HG03460 (cell line): ENCODE measurements around the gene ZNF48.

Source experiments
- ATAC-seq: cut with Tn5 transposase; IDR thresholded peaks from one replicate; pipeline ENCODE4 v1.9.1; 2021; ENCODE audit not compliant: unreplicated experiment

The ZNF48 gene

DNA sequence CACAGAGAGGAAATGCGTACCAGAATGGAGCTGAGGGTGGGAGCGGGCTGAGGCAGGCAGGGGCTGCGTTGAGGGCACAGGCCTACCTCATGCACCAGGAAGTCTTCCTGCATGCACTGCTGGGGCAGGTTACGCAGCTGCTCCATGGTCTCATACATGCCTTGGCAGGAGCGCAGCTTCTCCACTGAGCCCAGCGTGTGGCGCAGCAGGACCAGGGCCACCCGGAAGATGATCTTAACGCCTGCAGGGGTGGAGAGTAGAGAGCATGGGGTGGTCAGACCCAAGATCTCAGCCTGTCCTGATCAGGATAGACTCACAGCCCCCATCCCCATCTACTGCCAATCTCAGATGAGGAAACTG lies 36.7 kb upstream of the ZNF48 start:
- ATAC-seq = no peak

DNA sequence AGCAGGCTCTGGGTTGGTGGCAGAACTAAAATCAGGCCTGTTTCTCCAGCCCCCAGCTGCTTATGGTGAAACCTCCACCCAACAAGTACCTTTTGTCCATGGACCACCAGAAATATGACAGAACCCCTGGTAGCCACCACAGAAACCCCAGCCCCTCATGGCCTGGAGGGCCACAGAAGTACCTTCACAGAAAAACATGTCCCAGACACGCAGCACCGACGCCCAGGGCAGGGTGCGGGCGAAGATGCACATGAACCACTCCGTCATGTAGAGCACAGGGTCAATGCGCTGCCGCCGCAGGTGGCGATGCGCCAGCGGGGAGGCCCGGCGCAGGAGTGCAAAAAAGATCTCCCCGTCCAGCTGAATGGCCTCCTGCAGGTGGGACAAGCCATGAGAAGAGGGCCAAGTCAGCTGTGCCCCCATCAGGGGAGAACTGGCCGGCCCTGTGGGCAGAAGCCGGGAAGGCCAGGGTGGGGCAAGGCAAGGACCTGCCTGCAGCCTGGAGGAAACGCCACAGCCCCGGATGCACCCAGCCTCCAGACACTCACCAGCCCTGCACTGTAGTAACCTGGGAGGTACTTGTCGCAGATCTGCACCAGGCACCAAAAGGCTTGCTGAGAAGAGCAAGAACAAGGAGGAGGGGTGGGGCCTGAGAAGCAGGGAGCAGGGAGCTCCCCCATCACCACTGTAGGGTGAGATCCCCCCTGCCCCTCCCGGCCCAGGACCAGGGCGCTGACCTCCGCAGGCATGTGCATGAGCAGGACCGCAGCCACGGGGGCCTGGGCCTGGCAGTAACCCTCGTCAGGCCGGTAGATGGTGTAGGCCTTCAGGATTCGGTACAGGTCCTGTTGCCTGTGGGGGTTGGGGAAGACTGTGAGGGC lies 36.0 kb upstream of the ZNF48 start:
- no peak for ATAC-seq

DNA sequence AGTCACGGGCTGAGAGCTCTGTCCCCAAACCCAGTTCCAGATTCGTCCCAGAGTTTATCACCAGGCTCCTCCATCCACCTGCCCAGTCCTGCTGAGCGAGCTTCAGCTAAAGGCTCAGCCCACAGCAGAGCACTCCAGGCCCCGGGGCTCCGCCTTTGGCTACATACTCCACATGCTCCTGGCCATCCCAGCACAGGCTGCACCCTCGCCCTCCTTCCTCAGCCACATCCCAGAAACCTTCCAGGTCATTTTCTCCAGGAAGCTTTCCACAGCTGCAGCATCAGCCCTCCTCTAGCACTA lies 35.4 kb upstream of the ZNF48 start:
- no peak for ATAC-seq

DNA sequence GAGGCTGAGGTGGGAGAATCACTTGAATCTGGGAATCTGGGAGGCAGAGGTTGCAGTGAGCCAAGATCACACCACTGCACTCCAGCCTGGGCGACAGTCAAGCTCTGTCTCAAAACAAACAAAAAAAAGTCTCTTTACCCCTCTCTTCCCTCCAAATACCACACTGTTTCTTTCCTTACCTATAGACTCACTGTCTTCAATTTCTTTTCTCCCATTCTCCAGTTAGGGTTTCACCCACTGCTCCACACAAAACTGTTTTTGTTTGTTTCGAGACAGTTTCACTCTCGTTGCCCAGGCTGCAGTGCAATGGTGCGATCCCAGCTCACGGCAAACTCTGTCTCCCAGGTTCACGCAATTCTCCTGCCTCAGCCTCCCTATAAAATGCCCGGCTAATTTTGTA lies 34.0 kb upstream of the ZNF48 start:
- no peak for ATAC-seq

DNA sequence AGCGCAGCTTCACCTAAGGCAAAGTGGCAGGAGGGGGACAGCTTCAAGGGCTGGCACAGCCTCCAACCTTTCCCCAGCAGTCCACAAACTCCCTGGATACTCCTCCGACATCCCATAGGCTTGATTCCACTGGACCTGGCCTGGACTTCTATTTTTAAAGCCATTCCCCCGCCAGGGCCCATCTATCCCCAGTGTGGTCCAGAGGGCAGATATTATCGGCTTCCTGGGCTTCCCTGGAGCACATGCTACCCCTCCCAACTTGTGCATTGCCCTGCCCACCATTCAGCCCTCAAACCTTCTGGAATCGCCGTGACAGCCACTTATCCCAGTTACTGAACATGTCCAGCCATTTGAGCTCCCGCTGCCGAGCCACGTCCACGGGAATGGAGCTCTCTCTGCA lies 30.0 kb upstream of the ZNF48 start:
- no peak for ATAC-seq

DNA sequence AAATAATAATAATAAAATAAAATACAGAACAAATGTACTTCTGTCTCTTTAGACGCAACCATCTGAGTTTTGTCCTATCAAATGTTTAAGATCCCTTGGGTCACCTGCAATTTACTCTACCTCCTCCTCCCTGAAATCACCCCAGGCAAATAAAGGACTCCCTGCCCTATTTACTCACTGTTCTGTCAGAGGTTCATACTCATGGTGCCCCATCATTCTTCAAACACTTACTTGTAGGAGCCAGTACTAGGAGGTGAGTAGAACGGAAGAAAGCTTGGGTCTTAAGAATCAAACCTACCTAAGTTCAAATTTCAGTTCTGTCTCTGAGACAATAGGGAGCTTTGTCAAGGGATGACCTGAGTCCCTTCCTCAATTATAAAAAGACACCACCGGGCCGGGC lies 28.7 kb upstream of the ZNF48 start:
- no peak for ATAC-seq

DNA sequence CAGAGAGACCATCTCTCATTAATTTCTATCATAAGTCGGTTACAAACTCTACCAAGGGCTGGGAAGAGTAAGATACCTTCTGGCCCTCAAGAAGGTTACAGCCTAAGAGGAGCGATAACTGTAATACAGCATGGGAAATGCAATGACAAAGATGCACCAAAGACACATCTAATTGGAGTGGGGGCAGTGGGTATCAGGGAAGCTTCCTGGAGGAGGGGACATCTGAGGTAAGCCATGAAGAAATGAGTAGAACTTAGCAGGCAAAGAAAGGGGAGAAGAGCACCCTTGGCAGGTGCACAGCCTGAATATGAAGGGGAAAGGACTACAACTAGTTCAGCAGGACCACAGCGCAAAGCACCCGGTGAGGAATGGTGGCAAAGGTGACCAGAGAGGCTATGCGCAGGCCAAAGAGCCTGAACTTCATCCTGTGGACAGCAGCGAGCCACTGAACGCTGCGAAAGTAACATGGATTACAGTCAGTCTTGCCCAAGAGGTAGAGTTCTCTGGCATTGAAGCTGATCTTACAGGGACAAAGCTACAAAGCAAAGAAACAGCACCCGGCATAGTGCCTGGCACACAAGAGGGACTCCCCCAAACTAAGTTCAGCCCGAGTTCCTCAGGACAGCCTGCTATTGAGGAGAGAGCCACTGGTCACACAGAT lies 27.7 kb upstream of the ZNF48 start:
- no peak for ATAC-seq

DNA sequence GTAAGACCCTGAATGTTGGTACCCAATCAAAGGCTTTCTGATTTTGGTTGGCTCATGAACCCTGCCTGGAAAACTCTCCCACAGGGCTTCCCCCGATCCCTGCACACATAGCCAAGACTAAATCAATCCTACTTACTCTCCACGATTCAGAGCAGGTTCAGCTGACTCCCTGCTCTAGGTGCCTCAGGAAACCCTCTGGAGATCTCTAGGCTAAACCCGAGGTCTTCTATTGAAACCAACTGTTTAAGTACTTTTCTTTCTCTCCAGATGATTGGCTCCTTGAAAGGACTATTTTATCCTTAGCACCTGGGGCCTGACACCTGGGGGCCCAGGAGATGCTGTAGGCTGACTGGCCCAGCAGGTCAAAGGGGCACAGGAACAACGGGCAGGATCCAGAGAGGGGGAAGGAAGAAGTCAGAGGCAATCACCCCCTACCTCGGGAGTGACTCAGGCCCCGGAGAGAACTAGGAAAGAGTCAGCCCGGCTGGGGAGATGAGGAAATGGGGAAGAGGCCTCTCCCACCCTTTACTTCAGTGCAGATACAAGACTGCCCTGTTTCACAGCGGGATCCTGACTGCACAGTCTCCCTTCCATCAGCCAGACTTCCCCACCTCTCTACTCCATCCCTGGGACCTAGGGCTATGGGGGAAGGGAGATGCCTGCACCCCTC lies 27.0 kb upstream of the ZNF48 start:
- ATAC-seq = no peak

DNA sequence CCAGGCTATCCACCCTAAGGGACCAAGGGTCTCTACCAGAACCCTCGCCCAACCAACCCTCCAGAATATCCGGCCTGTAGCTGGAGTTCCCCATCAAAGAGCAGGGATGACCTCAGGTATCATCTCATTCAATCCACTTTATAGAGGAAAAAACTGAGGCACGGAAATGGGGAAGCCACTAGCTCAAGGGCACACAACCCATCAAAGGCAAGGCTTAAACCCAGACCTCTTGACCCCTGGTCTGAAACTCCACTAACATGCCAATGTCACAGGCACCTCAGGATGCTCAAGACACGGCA lies 26.5 kb upstream of the ZNF48 start:
- ATAC-seq = no peak

DNA sequence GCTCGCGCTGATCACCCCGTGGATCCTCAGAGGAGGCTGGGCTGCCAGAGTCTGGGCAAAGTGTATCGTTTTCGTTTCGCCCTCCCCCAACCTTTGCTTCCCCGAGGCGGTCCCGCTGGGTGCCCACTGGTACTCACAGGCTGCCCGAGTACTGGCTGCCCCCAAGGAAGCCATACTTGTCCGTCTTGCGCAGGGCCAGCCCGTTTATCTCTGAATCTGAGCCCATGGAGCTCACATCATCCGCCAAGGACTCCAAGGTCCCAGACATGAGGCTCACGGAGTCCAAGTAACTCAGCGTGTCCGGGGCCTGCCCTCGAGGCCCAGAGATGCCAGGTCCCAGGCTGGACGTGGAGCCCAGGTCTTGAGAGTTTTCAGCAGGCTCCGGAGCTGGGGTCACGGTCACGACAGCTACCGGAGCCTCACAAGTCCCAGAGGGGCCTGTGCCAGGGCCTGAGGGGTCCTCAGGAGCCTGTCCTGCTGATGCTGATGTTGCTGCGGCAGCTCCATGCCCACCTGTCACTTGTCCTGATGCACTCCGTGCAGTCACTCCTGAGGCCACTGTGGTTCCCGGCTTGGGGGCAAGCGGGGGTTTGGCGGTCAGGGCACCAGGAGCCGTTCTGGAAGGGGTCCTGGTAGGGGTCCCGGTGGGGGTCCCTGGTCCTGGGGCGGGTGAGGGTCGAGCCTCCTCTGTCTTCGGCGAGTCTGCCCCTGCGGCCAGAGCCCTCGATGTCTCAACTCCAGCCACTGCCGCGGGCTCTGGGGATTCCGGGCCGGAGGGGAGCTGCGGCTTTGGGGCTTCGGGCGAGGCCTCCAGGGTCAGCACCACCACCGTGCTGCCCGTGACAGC lies 25.9 kb upstream of the ZNF48 start:
- ATAC-seq = no peak

DNA sequence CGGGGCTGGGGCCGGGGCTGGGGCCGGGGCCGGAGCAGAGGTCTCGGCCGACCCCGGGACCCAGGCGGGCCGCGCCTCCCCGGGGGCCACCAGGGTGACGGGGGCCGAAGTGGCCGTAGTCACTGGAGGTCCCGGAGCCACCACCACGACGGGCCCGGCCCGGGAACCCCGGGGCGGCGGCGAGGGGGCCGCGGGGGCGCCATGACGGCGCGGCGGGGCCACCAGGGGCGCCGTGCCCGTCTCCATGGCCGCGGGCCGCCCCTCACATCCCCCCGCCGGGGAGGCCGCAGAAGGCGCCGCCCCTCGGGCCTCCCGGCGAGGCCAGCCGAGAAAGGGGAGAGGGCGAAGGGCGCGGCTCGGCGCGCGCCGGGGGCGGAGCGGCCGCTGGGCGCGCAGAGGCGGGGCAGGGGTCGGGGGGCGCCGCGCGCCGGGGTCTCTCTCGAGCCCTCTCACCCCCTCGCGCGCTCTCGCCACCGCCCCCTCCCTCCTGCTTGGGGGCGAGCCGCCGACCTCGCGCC lies 25.2 kb upstream of the ZNF48 start:
- peak; percentile 5 for ATAC-seq

DNA sequence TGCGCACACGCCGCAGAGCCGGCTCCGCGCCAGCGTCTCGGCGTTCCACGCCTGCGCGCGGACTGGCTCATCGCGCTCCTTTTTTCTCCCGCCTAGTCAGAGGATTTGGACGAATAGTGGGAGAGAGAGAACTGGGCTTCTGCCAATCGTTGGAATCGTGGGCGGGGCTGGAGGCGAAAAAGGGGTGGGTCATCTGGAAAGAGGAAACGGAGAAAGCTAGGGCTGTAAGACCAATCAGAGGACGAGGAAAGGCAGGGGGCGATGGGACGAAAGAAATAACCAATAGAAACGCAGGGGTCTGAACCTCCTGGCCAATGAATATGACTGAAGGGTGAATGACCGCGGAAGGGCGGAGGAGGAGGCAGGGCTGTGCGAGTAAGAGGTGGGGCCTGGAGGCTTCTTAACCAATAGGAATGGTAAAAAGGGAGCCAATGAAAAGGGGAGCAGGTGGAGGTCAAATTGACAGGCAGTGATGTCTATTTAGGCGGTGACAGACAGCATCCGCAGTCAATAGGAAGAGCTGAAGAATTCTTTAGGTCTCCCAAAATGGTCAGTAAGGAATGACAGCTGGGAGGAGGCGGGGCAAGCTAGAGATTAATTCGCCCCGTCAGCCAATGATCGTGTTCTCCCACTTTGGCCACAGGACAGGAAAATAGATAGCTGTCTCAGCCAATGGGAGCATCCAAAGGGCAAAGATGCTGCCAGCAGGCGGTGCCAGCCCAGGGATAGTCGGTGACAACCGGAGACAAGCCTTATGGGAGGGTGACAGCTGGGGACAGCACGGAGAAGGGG lies 24.6 kb upstream of the ZNF48 start, which contains the start of gene TBC1D10B:
Gene TBC1D10B, minus strand, starts transcription at position 39 of the 792 bp plus-strand sequence. CDS start 311 bp downstream, outside the sequence.
- ATAC-seq = peak; percentile 74

DNA sequence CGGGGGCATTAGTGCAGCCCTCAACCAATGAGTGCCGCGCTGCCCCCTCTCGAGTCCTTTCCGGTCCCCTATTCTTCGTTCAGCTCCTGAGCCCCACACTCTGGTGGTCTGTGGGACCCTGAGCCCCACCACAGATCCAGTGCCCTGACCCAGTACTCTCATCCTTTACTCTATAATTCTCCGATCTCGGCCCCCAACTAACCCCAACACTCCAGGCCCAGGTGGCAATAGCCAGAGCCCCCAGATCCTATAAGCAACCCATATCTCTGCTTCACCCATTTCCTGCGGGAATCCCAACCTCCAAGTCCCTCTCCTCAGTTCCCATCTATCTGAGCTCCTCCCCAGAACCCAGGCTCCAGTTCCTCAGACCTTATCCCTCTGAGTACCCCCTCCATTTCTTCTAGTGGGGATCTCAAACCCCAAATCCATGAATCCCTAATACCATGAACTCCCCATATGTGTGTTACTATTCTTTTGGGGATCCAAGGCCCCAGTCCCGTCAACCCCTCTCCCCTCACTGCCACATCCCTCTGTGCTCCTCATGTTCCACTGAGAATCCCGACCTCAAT lies 23.9 kb upstream of the ZNF48 start:
- ATAC-seq = no peak

DNA sequence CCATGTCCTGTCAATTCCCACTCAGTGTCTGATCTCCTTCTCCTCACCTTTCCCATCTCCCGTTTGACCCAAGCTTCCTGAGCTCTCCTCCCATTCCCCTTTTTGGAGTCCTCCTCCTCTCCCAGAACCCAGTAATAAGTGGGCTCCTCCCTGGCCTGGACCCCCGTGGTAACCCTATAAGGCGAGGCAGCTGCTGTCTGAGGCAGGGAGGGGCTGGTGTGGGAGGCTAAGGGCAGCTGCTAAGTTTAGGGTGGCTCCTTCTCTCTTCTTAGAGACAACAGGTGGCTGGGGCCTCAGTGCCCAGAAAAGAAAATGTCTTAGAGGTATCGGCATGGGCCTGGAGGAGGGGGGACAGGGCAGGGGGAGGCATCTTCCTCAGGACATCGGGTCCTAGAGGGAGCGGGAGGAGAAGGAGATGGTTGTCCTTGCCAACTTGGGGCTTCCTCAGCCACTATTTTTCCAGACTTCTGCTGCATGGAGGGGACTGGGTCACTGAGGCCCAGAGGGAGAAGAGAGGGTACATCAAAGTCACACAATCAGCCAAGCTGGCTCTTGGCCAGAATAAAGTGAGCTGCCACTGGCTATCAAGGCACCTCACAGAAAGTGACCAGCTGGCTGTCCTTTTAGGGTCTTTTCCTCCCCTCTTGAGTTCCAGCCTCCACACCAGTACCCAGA lies 23.0 kb upstream of the ZNF48 start:
- no peak for ATAC-seq

DNA sequence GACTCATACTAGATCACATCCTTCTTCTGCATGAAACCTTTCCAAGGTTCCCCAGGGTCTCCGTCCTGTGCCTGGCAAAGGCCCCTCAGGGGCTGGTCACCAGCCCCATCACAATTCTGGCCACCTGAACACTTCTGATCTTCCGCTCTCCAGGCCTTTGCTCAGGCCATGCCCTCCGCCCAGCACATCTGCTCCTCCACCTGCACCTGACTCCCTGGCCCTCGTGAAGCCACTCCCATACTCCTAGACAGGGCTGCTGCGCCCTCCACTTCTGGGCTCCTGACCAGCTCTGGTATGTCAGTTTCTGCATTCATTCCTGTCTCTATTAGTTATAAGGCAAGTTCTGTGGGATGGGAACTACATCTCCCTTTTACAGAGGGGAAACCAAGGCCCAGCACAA lies 22.5 kb upstream of the ZNF48 start:
- ATAC-seq = no peak

DNA sequence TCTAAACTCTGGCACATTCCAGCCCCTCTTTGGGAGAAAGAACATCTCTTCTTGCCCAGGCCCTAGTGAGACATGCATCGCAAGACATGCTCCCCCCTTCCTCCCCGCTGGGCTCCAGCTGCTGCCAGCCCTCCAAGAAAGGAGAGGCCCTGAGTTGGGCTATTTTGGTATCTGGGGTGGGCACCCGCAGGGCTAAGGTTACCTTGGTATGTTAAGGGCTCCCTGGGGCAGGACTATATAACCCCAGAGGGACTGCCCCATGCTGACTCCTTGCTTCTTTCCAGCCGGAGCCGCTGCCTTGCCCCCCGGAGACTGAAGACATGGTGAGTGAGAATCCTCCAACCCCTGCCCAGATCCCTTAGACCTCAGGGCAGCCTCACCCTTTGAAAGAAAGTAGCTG lies 20.7 kb upstream of the ZNF48 start, which contains the start of gene MYL11:
Gene MYL11, plus strand, starts transcription at position 265 of the 400 bp plus-strand sequence. Its CDS starts 56 bp downstream, at position 321.
- ATAC-seq = no peak

DNA sequence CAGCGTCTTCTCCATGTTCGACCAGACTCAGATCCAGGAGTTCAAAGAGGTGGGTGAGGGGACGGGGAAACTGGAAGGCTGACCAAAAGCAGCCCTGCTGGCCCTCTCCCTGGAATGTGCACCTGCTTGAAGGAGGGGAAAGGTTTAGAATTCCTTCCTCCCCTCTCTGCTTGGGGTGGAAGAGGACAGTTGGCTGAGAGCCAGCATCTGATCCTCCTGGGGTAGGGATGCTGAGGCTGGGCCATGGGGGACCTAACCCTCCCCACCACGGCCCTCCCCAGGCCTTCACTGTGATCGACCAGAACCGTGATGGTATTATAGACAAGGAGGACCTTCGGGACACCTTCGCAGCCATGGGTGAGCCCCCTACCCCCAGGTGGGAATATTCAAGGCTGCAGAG lies 19.4 kb upstream of the ZNF48 start:
- no peak for ATAC-seq

DNA sequence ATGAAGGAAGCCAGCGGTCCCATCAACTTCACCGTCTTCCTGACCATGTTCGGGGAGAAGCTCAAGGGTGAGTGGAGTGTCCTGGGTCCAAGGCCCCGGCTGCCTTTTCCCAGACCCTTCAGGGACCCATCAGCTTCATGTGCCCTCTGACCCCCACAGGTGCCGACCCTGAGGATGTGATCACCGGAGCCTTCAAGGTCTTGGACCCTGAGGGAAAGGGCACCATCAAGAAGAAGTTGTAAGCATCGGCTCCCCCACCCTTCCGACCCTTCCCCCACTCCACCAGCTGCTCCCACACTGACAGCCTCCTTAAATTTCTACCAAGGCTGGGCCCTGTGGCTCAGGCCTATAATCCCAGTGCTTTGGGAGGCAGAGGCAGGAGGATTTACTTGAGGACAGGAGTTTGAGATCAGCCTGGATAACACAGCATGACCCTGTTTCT lies 18.7 kb upstream of the ZNF48 start:
- ATAC-seq = no peak

DNA sequence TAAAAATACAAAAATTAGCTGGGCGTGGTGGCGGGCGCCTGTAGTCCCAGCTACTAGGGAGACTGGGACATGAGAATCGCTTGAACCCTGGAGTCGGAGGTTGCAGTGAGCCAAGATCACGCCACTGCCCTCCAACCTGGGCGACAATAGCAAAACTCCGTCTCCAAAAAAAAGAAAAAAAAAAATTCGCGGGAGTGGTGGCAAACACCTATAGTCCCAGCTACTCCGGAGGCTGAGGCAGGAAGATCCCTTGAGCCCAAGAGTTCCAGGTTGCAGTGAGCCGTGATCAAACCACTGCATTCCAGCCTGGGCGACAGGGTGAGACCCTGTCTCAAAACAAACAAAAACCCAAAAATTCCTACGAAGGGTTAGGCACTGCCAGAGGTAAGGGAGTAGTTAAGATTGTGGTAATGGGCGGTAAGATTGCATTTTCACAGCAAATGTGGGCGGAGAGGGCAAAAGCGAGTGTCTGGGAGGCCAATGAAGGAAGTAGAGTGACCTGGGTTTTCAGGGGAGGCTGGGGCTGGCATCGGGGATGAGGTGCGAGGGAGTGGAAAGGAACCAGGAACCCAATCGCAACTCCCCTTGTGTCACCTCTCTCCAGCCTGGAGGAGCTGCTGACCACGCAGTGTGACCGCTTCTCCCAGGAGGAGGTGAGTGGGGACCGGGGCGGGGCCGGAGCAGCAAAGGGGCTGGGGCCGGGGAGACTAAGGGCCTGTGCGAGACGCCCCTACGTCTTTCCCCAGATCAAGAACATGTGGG lies 18.0 kb upstream of the ZNF48 start:
- no peak for ATAC-seq
